Measurements from ENCODE around the gene CLASP1. TPM values are rescaled to one million over a fixed set of nuclear protein-coding genes. Genes with fewer than 3 reads are reported as not detected.

Gene CLASP1
- total RNA-seq, 1 donor from 2014 or later, result 90.4 TPM

DNA sequence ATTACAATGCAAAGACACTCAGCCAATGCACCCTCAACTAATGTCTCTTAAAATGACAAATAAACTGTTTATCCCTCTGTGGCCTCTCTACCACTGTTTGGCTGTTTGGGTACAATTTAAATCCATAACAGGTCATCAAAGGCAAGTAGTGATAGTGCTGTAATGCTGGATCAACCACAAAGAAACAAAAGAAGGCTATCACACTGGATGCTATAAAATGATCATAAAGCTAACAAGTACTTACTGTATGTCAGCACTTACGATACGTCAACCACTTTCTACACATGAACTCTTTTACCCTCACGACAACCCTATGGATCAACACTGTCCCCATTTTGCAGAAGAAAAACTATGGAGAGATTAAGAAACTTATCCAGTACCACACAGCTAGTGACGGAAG lies 64.5 kb downstream of the CLASP1 start:
- DNase-seq (ENCODE audit: extremely low spot score in 2 of 2), result no peak
- no peaks in the 10 kb centered on the region for H3K4me1 ChIP-seq
- H3K9me3 ChIP-seq, result no peaks in the 10 kb centered on the region
- H3K27me3 ChIP-seq, result no peaks in the 10 kb centered on the region
- TF ChIP-seq, protein P1, sequence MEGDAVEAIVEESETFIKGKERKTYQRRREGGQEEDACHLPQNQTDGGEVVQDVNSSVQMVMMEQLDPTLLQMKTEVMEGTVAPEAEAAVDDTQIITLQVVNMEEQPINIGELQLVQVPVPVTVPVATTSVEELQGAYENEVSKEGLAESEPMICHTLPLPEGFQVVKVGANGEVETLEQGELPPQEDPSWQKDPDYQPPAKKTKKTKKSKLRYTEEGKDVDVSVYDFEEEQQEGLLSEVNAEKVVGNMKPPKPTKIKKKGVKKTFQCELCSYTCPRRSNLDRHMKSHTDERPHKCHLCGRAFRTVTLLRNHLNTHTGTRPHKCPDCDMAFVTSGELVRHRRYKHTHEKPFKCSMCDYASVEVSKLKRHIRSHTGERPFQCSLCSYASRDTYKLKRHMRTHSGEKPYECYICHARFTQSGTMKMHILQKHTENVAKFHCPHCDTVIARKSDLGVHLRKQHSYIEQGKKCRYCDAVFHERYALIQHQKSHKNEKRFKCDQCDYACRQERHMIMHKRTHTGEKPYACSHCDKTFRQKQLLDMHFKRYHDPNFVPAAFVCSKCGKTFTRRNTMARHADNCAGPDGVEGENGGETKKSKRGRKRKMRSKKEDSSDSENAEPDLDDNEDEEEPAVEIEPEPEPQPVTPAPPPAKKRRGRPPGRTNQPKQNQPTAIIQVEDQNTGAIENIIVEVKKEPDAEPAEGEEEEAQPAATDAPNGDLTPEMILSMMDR (IDR thresholded peaks at IDR 0.05), result no peak
- no peak for TF ChIP-seq POLR2AphosphoS5 (IDR thresholded peaks at IDR 0.05; ENCODE audit: insufficient read depth in 1 of 2, low read depth in 1 of 2)
- TF ChIP-seq POLR2A (IDR thresholded peaks at IDR 0.05), result no peak
- H3K4me3 ChIP-seq, result no peak overlapping the region
- no peak overlapping the region for H3K27ac ChIP-seq
- intact Hi-C loops (cut with DNase I), result no loop called here
- H3K36me3 ChIP-seq, result no peaks in the 10 kb centered on the region

DNA sequence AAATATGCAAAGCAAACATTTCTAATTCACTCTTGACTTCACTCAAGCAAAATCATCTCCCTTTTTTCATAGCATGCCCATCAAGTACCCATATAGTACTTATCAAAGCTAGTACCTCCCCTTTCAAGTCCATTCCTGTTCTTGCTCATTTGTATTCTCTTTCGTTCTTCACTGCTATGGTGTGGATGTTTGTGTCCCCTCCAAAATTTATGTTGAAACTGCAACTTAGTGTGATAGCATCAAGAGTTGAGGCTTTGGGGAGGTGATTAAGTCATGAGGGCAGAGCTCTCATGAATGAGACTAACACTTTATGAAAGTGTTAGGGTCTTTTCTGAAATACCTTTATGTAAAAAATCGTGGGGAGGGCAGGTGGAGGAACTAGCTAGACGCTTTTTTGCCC lies 65.7 kb downstream of the CLASP1 start:
- Histone ChIP-seq H3K36me3 (no peaks in the 10 kb centered on the region), H3K27ac (no peak overlapping the region), H3K4me1 (no peaks in the 10 kb centered on the region), H3K27me3 (no peaks in the 10 kb centered on the region), H3K4me3 (no peak overlapping the region), H3K9me3 (no peaks in the 10 kb centered on the region)
- DNase-seq (ENCODE audit: extremely low spot score in 2 of 2), result no peak
- intact Hi-C loops (cut with DNase I), result no loop called here
- TF ChIP-seq POLR2A (IDR thresholded peaks at IDR 0.05) (no peak), POLR2AphosphoS5 (IDR thresholded peaks at IDR 0.05; ENCODE audit: insufficient read depth in 1 of 2, low read depth in 1 of 2) (no peak)
- TF ChIP-seq, protein P1 (IDR thresholded peaks at IDR 0.05), result no peak

DNA sequence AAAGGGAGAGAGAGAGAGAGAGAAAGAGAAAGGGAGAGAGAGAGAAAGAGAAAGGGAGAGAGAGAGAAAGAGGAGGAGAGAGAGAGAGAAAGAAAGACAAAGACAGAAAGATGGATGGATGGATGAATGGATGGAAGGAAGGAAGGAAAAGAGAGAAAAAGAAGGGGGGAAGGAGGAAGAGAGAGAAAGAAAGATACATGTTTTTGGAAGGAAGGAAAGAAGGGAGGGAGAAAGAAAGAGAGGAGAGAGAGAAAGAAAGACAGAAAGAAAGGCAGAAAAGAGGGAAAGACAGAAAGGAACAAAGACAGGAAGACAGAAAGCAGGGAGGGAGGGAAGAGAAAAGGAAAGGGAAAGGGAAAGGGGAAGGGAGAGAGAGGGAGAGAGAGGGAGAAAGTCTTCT lies 67.0 kb downstream of the CLASP1 start:
- Histone ChIP-seq H3K4me3 (no peak overlapping the region), H3K27ac (no peak overlapping the region), H3K27me3 (no peaks in the 10 kb centered on the region), H3K36me3 (no peaks in the 10 kb centered on the region), H3K4me1 (no peaks in the 10 kb centered on the region), H3K9me3 (no peaks in the 10 kb centered on the region)
- DNase-seq (ENCODE audit: extremely low spot score in 2 of 2), result no peak
- intact Hi-C loops (cut with DNase I), result no loop called here
- TF ChIP-seq POLR2A (IDR thresholded peaks at IDR 0.05) (no peak), POLR2AphosphoS5 (IDR thresholded peaks at IDR 0.05; ENCODE audit: insufficient read depth in 1 of 2, low read depth in 1 of 2) (no peak)
- TF ChIP-seq, protein P1 (IDR thresholded peaks at IDR 0.05), result no peak

DNA sequence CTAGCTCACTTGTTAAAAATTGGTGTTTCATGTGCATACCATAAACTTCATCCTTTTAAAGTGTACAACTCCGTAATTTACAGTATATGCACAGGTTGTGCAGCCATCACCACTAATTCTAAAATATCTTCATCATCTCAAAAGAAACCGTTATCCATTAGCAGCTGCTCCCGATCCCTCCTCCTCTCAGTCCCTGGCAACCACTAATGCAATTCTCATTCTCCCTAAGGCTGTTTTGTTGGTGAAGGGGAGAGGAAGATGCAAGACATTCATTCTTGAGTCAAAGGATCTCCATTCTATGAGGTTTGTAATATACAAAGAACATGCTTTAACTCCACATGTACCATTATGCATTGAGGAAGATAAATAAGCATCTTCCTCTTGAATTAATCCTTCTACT lies 70.0 kb downstream of the CLASP1 start:
- TF ChIP-seq, protein P1 (IDR thresholded peaks at IDR 0.05), result no peak
- no peak for DNase-seq (ENCODE audit: extremely low spot score in 2 of 2)
- Histone ChIP-seq H3K9me3 (no peaks in the 10 kb centered on the region), H3K36me3 (no peaks in the 10 kb centered on the region), H3K27me3 (no peaks in the 10 kb centered on the region), H3K27ac (no peak overlapping the region), H3K4me3 (no peak overlapping the region), H3K4me1 (no peaks in the 10 kb centered on the region)
- intact Hi-C loops (cut with DNase I), result no loop called here

DNA sequence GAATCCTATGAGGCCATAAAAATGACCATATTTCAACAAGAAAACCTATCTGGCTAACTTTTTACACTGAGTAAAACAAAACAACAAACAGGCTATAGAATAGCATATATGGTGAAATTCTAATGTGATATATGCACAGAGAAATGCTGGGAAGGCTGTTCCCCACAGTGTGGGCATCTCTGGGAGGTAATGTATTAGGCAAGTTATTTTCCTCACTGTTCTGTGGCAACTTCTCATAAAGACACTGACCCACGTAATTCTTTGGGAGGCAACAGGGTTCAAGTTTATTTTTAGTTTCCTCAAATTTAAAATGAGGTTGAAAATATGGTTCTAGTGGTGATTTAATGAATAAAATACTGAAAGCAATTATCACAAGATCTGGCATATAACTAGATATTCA lies 71.9 kb downstream of the CLASP1 start:
- Histone ChIP-seq H3K9me3 (no peaks in the 10 kb centered on the region), H3K27ac (no peak overlapping the region), H3K27me3 (no peaks in the 10 kb centered on the region), H3K4me3 (no peak overlapping the region), H3K4me1 (no peaks in the 10 kb centered on the region), H3K36me3 (no peaks in the 10 kb centered on the region)
- TF ChIP-seq POLR2AphosphoS5 (IDR thresholded peaks at IDR 0.05; ENCODE audit: insufficient read depth in 1 of 2, low read depth in 1 of 2), result no peak
- TF ChIP-seq, protein P1 (IDR thresholded peaks at IDR 0.05), result no peak
- TF ChIP-seq POLR2A (IDR thresholded peaks at IDR 0.05), result no peak
- intact Hi-C loops (cut with DNase I), result no loop called here
- DNase-seq (ENCODE audit: extremely low spot score in 2 of 2), result no peak

Measured in vagina (tissue), 2 donors.